Activated CD4-positive, alpha-beta T cell treated with anti-CD3 and anti-CD28 coated beads, Interleukin-2, amount 50 U/mL, for 1 hour (primary cell): ENCODE data around the gene PACS1.
"Not testable (repeated sequence)": the region's sequence is repeated elsewhere in the genome, so short reads cannot be mapped to it uniquely, and the experiment has no call there.

Source experiments
- DNase-seq: peaks from one replicate; pipeline ENCODE4 v3.0.0-alpha.2; 2020

PACS1 gene

GRCh38 chr11:66230156-66230555 lies 160.1 kb downstream of the PACS1 start:
- DNase-seq, result no peak

- no peak for DNase-seq
These were observed 160.9 kb downstream of the PACS1 start for GRCh38 chr11:66230978-66231377.

GRCh38 chr11:66231561-66231960 lies 161.5 kb downstream of the PACS1 start:
- DNase-seq, result no peak

GRCh38 chr11:66232769-66233168 lies 162.7 kb downstream of the PACS1 start:
- no peak for DNase-seq

- no peak for DNase-seq
These were observed 163.2 kb downstream of the PACS1 start for GRCh38 chr11:66233301-66233700.

- DNase-seq, result no peak
These were observed 165.1 kb downstream of the PACS1 start for GRCh38 chr11:66235141-66235540.

- DNase-seq, result no peak
These were observed 167.8 kb downstream of the PACS1 start for GRCh38 chr11:66237867-66238266.

GRCh38 chr11:66238786-66239413 lies 168.8 kb downstream of the PACS1 start:
- no peak for DNase-seq

GRCh38 chr11:66239511-66239910 lies 169.4 kb downstream of the PACS1 start:
- DNase-seq, result no peak

GRCh38 chr11:66239998-66240780 lies 170.1 kb downstream of the PACS1 start:
- DNase-seq, result no peak

GRCh38 chr11:66240781-66241136 lies 170.7 kb downstream of the PACS1 start:
- no peak for DNase-seq

GRCh38 chr11:66242095-66242765 lies 172.2 kb downstream of the PACS1 start:
- no peak for DNase-seq

GRCh38 chr11:66243782-66244535 lies 173.9 kb downstream of the PACS1 start:
- no peak for DNase-seq

- no peak for DNase-seq
These were observed 177.2 kb downstream of the PACS1 start for GRCh38 chr11:66247295-66247694.

GRCh38 chr11:66247801-66248200 lies 177.7 kb downstream of the PACS1 start:
- DNase-seq, result no peak

GRCh38 chr11:66248903-66249302 lies 178.8 kb downstream of the PACS1 start:
- DNase-seq, result no peak

- no peak for DNase-seq
These were observed 181.7 kb downstream of the PACS1 start for GRCh38 chr11:66251809-66252208.

GRCh38 chr11:66253081-66253480 lies 183.0 kb downstream of the PACS1 start:
- DNase-seq, result not testable (repeated sequence)

GRCh38 chr11:66258473-66258893 lies 188.4 kb downstream of the PACS1 start:
- no peak for DNase-seq

GRCh38 chr11:66259225-66259624 lies 189.2 kb downstream of the PACS1 start:
- no peak for DNase-seq

GRCh38 chr11:66259956-66260355 lies 189.9 kb downstream of the PACS1 start:
- no peak for DNase-seq

- DNase-seq, result no peak
These were observed 191.5 kb downstream of the PACS1 start for GRCh38 chr11:66261578-66261977.

- no peak for DNase-seq
These were observed 192.1 kb downstream of the PACS1 start for GRCh38 chr11:66262191-66262590.
